Fibroblast of lung (primary cell): ENCODE measurements around the gene PAPOLA. TPM values are rescaled to one million over a fixed set of nuclear protein-coding genes. Genes with fewer than 3 reads are reported as not detected.

Source experiments
- DNase-seq, 2 donors: peaks; one replicate each; pipeline versions ENCODE4 v3.0.0 to v3.0.0-alpha.2; 2010; ENCODE audit warnings: low read depth in 2 of 2
- H2AFZ ChIP-seq: 2 replicates; pipeline ENCODE4 v1.5.1; 2012; ENCODE audit warnings: low read length, control low read depth, inconsistent platforms
- H3K27ac ChIP-seq: 2 replicates; pipeline ENCODE4 v1.5.1; 2011; ENCODE audit warnings: low read length, control low read depth; ENCODE audit not compliant: insufficient read depth
- H3K27me3 ChIP-seq: 2 replicates; pipeline ENCODE4 v1.5.1; 2011; ENCODE audit warnings: mild to moderate bottlenecking, low read length; ENCODE audit not compliant: control insufficient read depth, insufficient read depth
- H3K36me3 ChIP-seq: 2 replicates; pipeline ENCODE4 v1.5.1; 2011; ENCODE audit warnings: low read length; ENCODE audit not compliant: control insufficient read depth, insufficient read depth
- H3K4me1 ChIP-seq: 2 replicates; pipeline ENCODE4 v1.5.1; 2011; ENCODE audit warnings: low read length; ENCODE audit not compliant: control insufficient read depth, insufficient read depth; ENCODE audit errors: extremely low read depth
- H3K4me2 ChIP-seq: 2 replicates; pipeline ENCODE4 v1.5.1; 2011; ENCODE audit warnings: low read length, control low read depth; ENCODE audit not compliant: insufficient read depth; ENCODE audit errors: extremely low read depth
- H3K4me3 ChIP-seq, 4 experiments: fragments of 200-600 bp in 1 of 4; sonication (generic) in 1 of 4; replicated peaks in 1 of 4; 2 replicates each; pipeline ENCODE4 v1.5.1; 2011 to 2016; ENCODE audit warnings: low read length in 4 of 4, low read depth in 3 of 4, mild to moderate bottlenecking in 3 of 4, control low read depth in 2 of 4, inconsistent platforms in 1 of 4, mixed read lengths in 1 of 4; ENCODE audit not compliant: insufficient read depth in 1 of 4; ENCODE audit errors: control extremely low read depth in 1 of 4
- H3K79me2 ChIP-seq: 2 replicates; pipeline ENCODE4 v1.5.1; 2012; ENCODE audit warnings: mild to moderate bottlenecking, low read length, inconsistent platforms; ENCODE audit not compliant: control insufficient read depth, insufficient read depth
- H3K9ac ChIP-seq: 2 replicates; pipeline ENCODE4 v1.5.1; 2011; ENCODE audit warnings: mild to moderate bottlenecking, low read length, control low read depth; ENCODE audit not compliant: insufficient read depth
- H3K9me3 ChIP-seq: 2 replicates; pipeline ENCODE4 v1.5.1; 2012; ENCODE audit warnings: low read depth, low read length; ENCODE audit not compliant: control insufficient read depth, insufficient read depth
- H4K20me1 ChIP-seq: 2 replicates; pipeline ENCODE4 v1.5.1; 2011; ENCODE audit warnings: low read length; ENCODE audit not compliant: control insufficient read depth, insufficient read depth; ENCODE audit errors: extremely low read depth
- CTCF ChIP-seq, 2 donors: IDR thresholded peaks in 1 of 2; conservative IDR thresholded peaks in 1 of 2; 1 replicate in 1 of 2; 2 replicates in 1 of 2; pipeline ENCODE4 v1.5.1; 2011 to 2012; ENCODE audit warnings: low read length in 2 of 2, control low read depth in 1 of 2, inconsistent platforms in 1 of 2, low read depth in 1 of 2, mild to moderate bottlenecking in 1 of 2
- EZH2 ChIP-seq: IDR thresholded peaks from 2 replicates; pipeline ENCODE4 v1.5.1; 2012; ENCODE audit warnings: low read length, control low read depth, mild to moderate bottlenecking; ENCODE audit errors: missing control alignments
- polyA plus RNA-seq, 2 donors: library from polyadenylated mRNA; depleted of rRNA in 1 of 2; stranded (reverse) in 1 of 2; unstranded in 1 of 2; fragments of >200 nt; gene quantifications; 2 replicates each; pipeline ENCODE4 v1.2.1, GENCODE V29; 2011 to 2012; ENCODE audit warnings: missing spikeins in 1 of 2
- total RNA-seq: library from RNA; depleted of rRNA; stranded (reverse); fragments of >200 nt; gene quantifications from 2 replicates; pipeline ENCODE4 v1.2.1, GENCODE V29; 2014

Gene PAPOLA
- total and polyA plus RNA-seq, 2 donors (not counting 1 experiment from before 2014, with no cell fraction given): 109 to 141 TPM

DNA sequence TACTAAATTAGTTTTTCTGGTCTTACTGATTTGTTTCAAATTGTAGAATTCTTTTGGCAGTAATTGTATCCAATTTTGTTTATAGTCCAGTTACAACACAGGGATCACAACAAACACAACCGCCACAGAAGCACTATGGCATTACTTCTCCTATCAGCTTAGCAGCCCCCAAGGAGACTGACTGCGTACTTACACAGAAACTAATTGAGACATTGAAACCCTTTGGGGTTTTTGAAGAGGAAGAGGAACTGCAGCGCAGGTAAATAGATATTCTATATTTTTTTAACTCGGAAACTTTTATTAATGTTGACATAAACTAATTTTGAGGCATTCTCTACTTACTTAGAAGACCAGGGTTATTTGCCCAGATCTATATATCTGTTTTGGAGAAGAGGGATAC, 17.8 kb downstream of the PAPOLA start:
- no peaks in the 10 kb centered on the region for H3K27me3 ChIP-seq
- peaks cover 57% of the 10 kb centered on the region for H3K79me2 ChIP-seq
- no peaks in the 10 kb centered on the region for H3K4me1 ChIP-seq
- H3K27ac ChIP-seq: no peak overlapping the region
- peaks cover 1% of the 10 kb centered on the region for H3K36me3 ChIP-seq
- H3K9me3 ChIP-seq: no peaks in the 10 kb centered on the region
- no peak overlapping the region for H3K4me3 ChIP-seq
- H4K20me1 ChIP-seq: no peaks in the 10 kb centered on the region
- TF ChIP-seq EZH2 (no peak), CTCF (conservative IDR thresholded peaks at IDR 0.05 in 1 of 2, IDR thresholded peaks at IDR 0.05 in 1 of 2; ENCODE audit: low read depth in 1 of 2, low read length in 2 of 2) (no peak)
- no peak for DNase-seq
- H3K9ac ChIP-seq: no peak overlapping the region
- H2AFZ ChIP-seq: no peak overlapping the region
- H3K4me2 ChIP-seq: no peak overlapping the region

- TF ChIP-seq CTCF (conservative IDR thresholded peaks at IDR 0.05 in 1 of 2, IDR thresholded peaks at IDR 0.05 in 1 of 2; ENCODE audit: low read depth in 1 of 2, low read length in 2 of 2) (no peak), EZH2 (no peak)
- no peaks in the 10 kb centered on the region for H4K20me1 ChIP-seq
- no peak overlapping the region for H3K27ac ChIP-seq
- H3K4me3 ChIP-seq: no peak overlapping the region
- H3K36me3 ChIP-seq: peaks cover 5% of the 10 kb centered on the region
- H3K4me2 ChIP-seq: no peak overlapping the region
- H3K27me3 ChIP-seq: no peaks in the 10 kb centered on the region
- peaks cover 9% of the 10 kb centered on the region for H3K79me2 ChIP-seq
- no peak for DNase-seq
- no peak overlapping the region for H3K9ac ChIP-seq
- H2AFZ ChIP-seq: no peak overlapping the region
- H3K9me3 ChIP-seq: no peaks in the 10 kb centered on the region
- no peaks in the 10 kb centered on the region for H3K4me1 ChIP-seq
Measured at GRCh38 chr14:96525452-96525851, 23.3 kb downstream of the PAPOLA start.

DNA sequence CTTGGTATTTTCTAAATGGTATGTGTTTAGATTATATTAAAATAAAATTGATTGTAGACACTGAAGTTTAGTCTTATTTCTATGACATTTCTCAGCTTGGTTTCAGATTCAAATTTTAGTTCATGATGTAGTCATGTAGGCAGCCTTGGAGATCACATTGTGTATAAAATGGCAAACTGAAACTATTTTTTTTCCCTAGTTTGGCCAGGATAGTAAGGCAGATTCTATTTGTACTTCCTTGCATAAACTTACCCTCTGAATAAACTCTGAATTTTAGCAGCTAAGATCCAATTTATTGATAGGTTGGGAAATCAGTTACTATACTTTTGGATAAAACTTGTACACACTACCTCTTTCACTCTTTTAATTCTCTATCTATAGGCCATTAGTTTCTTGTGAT, 30.4 kb downstream of the PAPOLA start:
- H3K4me2 ChIP-seq: no peak overlapping the region
- DNase-seq: no peak
- H3K9me3 ChIP-seq: no peaks in the 10 kb centered on the region
- TF ChIP-seq CTCF (conservative IDR thresholded peaks at IDR 0.05 in 1 of 2, IDR thresholded peaks at IDR 0.05 in 1 of 2; ENCODE audit: low read depth in 1 of 2, low read length in 2 of 2): no peak
- H3K27ac ChIP-seq: no peak overlapping the region
- no peaks in the 10 kb centered on the region for H3K27me3 ChIP-seq
- H3K4me1 ChIP-seq: no peaks in the 10 kb centered on the region
- peaks cover 3% of the 10 kb centered on the region for H3K36me3 ChIP-seq
- no peak overlapping the region for H2AFZ ChIP-seq
- no peak overlapping the region for H3K9ac ChIP-seq
- no peak overlapping the region for H3K4me3 ChIP-seq
- H4K20me1 ChIP-seq: no peaks in the 10 kb centered on the region
- no peaks in the 10 kb centered on the region for H3K79me2 ChIP-seq
